ENCODE measurements around the gene TIE1.
A peak's percentile ranks its signal among the peaks of the same experiment; 100 is the strongest.

The TIE1 gene

DNA sequence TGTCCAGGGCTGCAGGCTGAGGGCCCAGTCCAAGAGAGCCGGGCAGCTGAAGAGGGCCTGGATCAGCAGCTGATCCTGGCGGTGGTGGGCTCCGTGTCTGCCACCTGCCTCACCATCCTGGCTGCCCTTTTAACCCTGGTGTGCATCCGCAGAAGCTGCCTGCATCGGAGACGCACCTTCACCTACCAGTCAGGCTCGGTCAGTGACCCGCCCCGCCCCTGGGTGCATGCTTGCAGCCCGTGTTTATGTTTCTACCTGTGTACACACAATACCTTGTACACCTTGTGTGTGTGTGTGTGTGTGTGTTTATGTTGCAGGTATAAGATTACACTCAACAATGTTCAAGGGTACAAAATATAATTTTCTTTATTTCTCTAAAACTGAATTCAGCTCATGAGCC is 13.0 kb downstream of the TIE1 start:
- DNase-seq: no peak

- no peak for DNase-seq
Measured at GRCh38 chr1:43314233-43314632, 13.5 kb downstream of the TIE1 start.

GRCh38 chr1:43315481-43315880 is 14.7 kb downstream of the TIE1 start:
- DNase-seq: no peak

GRCh38 chr1:43315963-43316737 is 15.4 kb downstream of the TIE1 start:
- DNase-seq: no peak

- DNase-seq: no peak
Measured at GRCh38 chr1:43316738-43317520, 16.1 kb downstream of the TIE1 start.

- DNase-seq: no peak
Measured at GRCh38 chr1:43317817-43318471, 17.2 kb downstream of the TIE1 start.

- no peak for DNase-seq
Measured at GRCh38 chr1:43318831-43319230, 18.0 kb downstream of the TIE1 start.

- no peak for DNase-seq
Measured at GRCh38 chr1:43319288-43319687, 18.5 kb downstream of the TIE1 start.

GRCh38 chr1:43319766-43320165 is 19.0 kb downstream of the TIE1 start:
- DNase-seq: no peak

GRCh38 chr1:43321331-43321891 is 20.6 kb downstream of the TIE1 start:
- DNase-seq: no peak

DNA sequence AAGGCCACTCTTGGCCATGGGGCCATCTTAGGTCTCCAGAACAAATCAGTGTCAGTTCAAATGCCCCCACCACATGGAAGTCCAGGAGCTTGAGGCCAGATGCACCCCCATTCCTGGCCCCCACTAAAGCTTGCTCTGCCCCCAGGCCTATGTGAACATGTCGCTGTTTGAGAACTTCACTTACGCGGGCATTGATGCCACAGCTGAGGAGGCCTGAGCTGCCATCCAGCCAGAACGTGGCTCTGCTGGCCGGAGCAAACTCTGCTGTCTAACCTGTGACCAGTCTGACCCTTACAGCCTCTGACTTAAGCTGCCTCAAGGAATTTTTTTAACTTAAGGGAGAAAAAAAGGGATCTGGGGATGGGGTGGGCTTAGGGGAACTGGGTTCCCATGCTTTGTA is 21.7 kb downstream of the TIE1 start:
- no peak for DNase-seq

DNA sequence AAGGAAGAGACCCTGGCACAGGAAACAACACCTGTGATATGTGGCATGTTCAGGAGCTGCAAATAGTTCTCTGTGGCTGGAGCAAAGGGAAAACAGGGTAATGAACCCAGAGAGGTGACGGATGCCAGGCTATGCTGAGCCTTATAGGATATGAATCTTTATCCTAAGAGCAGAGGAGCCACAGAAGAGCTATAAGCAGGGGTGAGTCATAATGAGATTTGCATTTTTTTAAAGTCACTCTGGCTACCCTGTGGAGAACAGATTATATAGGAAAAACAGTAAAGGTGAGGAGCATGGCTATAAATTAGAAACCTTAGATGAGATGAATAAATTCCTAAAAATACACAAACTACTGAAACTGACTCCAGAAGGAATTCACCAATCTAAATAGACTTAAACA is 24.0 kb downstream of the TIE1 start:
- DNase-seq: no peak

DNA sequence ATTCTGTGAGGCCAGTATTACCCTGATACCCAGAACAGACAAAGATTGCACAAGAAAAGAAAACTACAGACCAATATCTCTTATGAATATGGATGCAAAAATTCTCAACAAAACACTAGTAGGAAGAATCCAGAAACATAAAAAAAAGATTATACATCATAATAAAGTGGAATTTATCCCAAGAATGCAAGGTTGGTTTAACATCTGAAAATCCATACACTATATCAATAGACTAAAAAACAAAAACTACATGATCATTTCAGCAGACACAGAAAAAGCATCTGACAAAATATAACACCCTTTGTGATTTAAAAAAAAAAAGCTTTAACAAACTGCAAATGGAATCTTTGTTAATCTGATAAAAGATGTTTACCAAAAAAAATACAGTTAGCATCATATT is 24.6 kb downstream of the TIE1 start:
- DNase-seq: no peak

DNA sequence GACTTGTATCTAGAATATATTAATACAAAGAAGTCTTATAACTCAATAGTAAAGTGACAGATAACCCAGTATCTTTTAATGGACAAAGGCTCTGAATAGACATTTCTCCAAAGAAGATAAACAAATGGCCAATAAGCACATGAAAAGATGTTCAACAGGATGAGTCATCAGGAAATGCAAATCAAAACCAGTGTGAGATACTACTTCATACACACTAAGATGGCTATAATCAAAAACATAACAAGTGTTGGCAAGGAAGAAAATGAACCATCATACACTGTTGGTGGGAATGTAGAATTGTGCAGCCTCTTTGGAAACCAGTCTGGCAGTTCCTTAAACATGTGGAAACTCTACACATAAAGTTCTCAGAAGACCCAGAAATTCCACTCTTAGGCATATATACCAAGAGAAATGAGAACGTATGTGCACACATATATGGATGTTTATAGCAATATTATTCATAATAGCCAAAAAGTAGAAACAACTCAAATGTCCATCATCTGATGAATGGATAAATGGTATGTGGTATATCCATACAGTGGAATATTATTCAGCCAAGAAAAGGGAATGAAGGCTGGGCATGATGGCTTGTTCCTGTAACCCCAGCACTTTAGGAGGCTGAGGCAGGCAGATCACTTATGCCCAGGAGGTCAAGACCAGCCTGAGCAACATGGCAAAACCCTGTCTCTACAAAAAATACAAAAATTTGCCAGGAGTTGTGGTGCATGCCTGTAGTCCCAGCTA is 26.9 kb downstream of the TIE1 start:
- no peak for DNase-seq

- DNase-seq: no peak
Measured at GRCh38 chr1:43329995-43330751, 29.4 kb downstream of the TIE1 start.

- peak; percentile 3 for DNase-seq
Measured at GRCh38 chr1:43331688-43332087, 30.9 kb downstream of the TIE1 start.

- DNase-seq: no peak
Measured at GRCh38 chr1:43334453-43335205, 33.8 kb downstream of the TIE1 start.

DNA sequence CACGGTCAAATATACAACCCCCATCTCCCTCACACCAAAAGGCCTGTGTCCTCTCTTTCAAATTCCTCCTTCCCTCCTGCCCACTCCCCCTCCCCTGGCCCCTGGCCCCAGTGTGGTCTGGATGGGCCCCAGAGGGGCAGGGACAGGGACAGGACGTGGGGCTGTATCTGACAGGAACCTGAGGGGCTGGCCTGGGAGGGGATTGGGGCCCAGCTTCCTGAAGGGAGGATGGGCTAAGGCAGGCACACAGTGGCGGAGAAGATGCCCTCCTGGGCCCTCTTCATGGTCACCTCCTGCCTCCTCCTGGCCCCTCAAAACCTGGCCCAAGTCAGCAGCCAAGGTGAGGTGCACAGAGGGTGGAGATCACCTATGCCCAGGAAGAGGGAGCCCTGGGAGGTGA is 36.8 kb downstream of the TIE1 start, which contains the start of gene MPL:
Gene MPL (plus strand): TSS at position 231 of the 400 bp plus-strand sequence. CDS start 31 bp downstream, at position 262.
- DNase-seq: no peak

GRCh38 chr1:43338001-43338400 is 37.2 kb downstream of the TIE1 start:
- no peak for DNase-seq

DNA sequence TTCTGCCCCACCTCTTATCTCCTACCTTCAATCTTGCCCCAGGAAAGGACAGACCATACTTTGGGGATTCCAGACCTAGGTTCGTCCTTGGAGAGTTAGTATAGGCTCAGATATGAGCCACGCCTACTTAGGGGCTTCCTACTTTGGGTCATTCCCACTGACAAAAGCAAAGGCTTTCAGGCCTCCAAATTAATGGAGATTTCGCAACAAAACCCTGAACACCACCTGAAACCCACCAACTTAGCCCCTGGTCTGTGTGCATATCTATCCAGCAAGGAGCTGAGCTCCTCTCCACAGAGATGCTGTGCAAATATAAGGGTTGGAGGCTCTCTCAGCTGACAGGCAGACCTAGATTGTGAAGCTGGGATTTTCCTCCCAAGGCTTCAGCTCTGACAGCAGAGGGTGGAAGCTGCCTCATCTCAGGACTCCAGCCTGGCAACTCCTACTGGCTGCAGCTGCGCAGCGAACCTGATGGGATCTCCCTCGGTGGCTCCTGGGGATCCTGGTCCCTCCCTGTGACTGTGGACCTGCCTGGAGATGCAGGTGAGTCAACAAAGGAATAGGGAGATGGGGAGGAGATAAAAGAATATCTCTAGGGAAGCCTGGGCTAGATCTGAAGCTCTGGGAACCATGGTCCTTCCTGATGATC is 38.9 kb downstream of the TIE1 start:
- peak; percentile 63 for DNase-seq

DNA sequence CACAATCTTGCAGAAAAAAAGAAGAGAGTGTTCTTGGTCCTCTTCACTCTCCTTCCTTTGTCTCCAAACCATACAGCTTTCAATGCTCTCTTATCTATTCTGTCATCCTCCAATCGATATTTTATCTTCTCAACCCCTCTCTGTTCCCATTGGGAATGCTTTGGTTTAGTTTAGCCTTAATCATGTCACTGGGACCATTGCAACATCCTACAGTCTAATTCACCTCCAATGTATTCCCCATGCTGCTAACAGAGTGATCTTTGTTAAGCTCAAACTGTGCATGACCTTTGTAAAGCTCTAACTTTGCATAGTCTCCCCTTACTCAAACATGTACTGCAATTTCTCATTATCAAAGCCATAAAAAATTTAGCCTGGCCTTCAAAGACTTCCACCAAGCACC is 39.8 kb downstream of the TIE1 start:
- DNase-seq: no peak
